ENCODE results near the gene TTLL9.

The TTLL9 gene

DNA sequence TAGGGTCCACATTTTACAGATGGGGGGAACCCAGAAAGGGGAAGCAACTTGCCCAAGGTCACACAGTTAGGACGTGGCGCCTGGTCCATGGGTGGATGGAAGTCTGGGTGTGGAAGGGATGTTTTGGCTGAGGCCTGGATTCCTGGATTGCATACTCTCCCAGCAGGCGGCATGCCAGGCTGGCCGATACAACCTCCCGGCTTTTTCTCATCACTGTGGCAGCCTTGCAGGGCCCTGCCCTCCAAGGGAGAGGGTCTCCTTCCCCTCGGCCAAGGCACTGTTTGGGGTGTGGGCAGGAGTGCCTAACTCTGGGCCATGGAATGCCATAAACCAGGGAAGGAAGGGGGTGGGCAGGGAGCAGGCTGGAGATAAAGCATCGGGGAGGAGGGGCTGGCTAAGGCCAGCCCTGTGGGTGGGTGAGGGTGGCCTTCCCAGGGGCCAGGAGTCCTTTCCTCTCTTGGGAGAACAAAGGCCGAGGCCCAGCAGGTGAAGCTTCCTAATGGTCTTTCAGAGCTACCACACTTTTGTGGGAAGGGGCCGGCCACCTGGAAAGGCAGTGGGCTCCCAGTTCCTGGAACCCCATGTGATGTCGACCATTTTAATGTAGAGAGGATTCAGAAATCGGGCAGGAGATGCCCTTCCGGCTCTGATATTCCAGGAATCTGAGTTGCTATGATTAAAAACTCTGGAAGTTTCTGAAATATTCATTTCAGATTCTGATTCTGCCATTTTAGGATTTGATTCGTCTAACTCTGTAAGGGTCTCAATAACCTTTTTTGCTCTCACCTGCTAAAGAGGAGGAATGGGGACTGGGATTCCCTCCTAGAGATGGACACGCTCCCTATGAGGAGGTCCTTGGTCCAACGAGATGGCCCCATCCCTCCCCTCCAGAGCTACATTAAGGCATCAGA is 29.3 kb upstream of the TTLL9 start:
- Histone ChIP-seq H3K4me3 (ENCODE audit: low read depth, low read length) (no peak overlapping the region), H3K27me3 (ENCODE audit: insufficient read depth, low read depth, severe bottlenecking) (no peaks in the 10 kb centered on the region), H3K9me3 (ENCODE audit: severe bottlenecking) (no peaks in the 10 kb centered on the region), H3K27ac (no peak overlapping the region), H3K36me3 (no peaks in the 10 kb centered on the region)
- TF ChIP-seq, protein P1, sequence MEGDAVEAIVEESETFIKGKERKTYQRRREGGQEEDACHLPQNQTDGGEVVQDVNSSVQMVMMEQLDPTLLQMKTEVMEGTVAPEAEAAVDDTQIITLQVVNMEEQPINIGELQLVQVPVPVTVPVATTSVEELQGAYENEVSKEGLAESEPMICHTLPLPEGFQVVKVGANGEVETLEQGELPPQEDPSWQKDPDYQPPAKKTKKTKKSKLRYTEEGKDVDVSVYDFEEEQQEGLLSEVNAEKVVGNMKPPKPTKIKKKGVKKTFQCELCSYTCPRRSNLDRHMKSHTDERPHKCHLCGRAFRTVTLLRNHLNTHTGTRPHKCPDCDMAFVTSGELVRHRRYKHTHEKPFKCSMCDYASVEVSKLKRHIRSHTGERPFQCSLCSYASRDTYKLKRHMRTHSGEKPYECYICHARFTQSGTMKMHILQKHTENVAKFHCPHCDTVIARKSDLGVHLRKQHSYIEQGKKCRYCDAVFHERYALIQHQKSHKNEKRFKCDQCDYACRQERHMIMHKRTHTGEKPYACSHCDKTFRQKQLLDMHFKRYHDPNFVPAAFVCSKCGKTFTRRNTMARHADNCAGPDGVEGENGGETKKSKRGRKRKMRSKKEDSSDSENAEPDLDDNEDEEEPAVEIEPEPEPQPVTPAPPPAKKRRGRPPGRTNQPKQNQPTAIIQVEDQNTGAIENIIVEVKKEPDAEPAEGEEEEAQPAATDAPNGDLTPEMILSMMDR (IDR thresholded peaks at IDR 0.05; ENCODE audit: low read depth, low read length): no peak
- no peak for DNase-seq

- Histone ChIP-seq H3K9me3 (ENCODE audit: severe bottlenecking) (no peaks in the 10 kb centered on the region), H3K27ac (no peak overlapping the region), H3K27me3 (ENCODE audit: insufficient read depth, low read depth, severe bottlenecking) (no peaks in the 10 kb centered on the region), H3K36me3 (no peaks in the 10 kb centered on the region), H3K4me3 (ENCODE audit: low read depth, low read length) (no peak overlapping the region)
- DNase-seq: no peak
- TF ChIP-seq, protein P1 (IDR thresholded peaks at IDR 0.05; ENCODE audit: low read depth, low read length): no peak
Measured at GRCh38 chr20:31841928-31842327, 28.5 kb upstream of the TTLL9 start.

- TF ChIP-seq, protein P1 (IDR thresholded peaks at IDR 0.05; ENCODE audit: low read depth, low read length): no peak
- no peaks in the 10 kb centered on the region for H3K27me3 ChIP-seq (ENCODE audit: insufficient read depth, low read depth, severe bottlenecking)
- no peak for DNase-seq
- H3K9me3 ChIP-seq (ENCODE audit: severe bottlenecking): no peaks in the 10 kb centered on the region
- H3K4me3 ChIP-seq (ENCODE audit: low read depth, low read length): no peak overlapping the region
- H3K27ac ChIP-seq: no peak overlapping the region
- no peaks in the 10 kb centered on the region for H3K36me3 ChIP-seq
Measured at GRCh38 chr20:31842471-31843157, 27.8 kb upstream of the TTLL9 start.

DNA sequence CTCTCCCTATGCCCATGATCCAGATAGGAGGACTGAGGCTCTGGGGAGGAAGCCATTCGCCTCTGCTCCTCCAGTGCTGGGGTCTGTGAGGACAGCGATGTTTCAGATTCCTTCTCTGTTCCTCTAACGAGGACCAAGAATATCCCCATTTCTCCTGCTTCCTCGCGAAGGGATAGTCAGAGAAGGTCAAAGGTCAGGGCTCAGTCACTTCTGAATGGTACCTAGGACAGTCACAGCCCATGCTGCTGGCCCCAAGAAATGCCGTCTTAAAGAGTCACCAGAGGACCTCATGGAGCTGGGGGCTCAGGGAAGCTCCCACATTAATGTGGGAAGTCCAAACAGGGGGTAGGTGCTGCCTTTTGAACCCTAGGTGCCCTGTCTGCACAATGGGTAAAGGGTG is 27.1 kb upstream of the TTLL9 start:
- Histone ChIP-seq H3K4me3 (ENCODE audit: low read depth, low read length) (no peak overlapping the region), H3K36me3 (no peaks in the 10 kb centered on the region), H3K9me3 (ENCODE audit: severe bottlenecking) (no peaks in the 10 kb centered on the region), H3K27me3 (ENCODE audit: insufficient read depth, low read depth, severe bottlenecking) (no peaks in the 10 kb centered on the region), H3K27ac (no peak overlapping the region)
- DNase-seq: no peak
- TF ChIP-seq, protein P1 (IDR thresholded peaks at IDR 0.05; ENCODE audit: low read depth, low read length): no peak

GRCh38 chr20:31843881-31844280 is 26.6 kb upstream of the TTLL9 start:
- Histone ChIP-seq H3K4me3 (ENCODE audit: low read depth, low read length) (no peak overlapping the region), H3K27me3 (ENCODE audit: insufficient read depth, low read depth, severe bottlenecking) (no peaks in the 10 kb centered on the region), H3K36me3 (no peaks in the 10 kb centered on the region), H3K27ac (no peak overlapping the region), H3K9me3 (ENCODE audit: severe bottlenecking) (no peaks in the 10 kb centered on the region)
- TF ChIP-seq, protein P1 (IDR thresholded peaks at IDR 0.05; ENCODE audit: low read depth, low read length): no peak
- DNase-seq: no peak

All from WERI-Rb-1 (cell line).